NCI-H2029 treated with DMSO at 0.1 percent for 48 hours (cell line): ENCODE data around the gene ANXA6.

Experiments used
- DNase-seq: peaks from one replicate; lab custom pipeline; 2025; lab: John Stamatoyannopoulos, UW

ANXA6 gene

GRCh38 chr5:151100681-151101080 lies 56.9 kb downstream of the ANXA6 start:
- no peak for DNase-seq

GRCh38 chr5:151098768-151099121 lies 58.8 kb downstream of the ANXA6 start:
- no peak for DNase-seq

- no peak for DNase-seq
Observed at GRCh38 chr5:151097820-151098767, 59.5 kb downstream of the ANXA6 start.

- DNase-seq: no peak
Observed at GRCh38 chr5:151097061-151097460, 60.5 kb downstream of the ANXA6 start.

- no peak for DNase-seq
Observed at GRCh38 chr5:151096001-151096373, 61.6 kb downstream of the ANXA6 start.

GRCh38 chr5:151095341-151096000 lies 62.1 kb downstream of the ANXA6 start:
- no peak for DNase-seq

- no peak for DNase-seq
Observed at GRCh38 chr5:151094852-151095245, 62.7 kb downstream of the ANXA6 start.

GRCh38 chr5:151094030-151094851 lies 63.3 kb downstream of the ANXA6 start:
- DNase-seq: no peak

GRCh38 chr5:151093476-151093889 lies 64.1 kb downstream of the ANXA6 start:
- no peak for DNase-seq

- no peak for DNase-seq
Observed at GRCh38 chr5:151092762-151093161, 64.8 kb downstream of the ANXA6 start.

GRCh38 chr5:151089726-151090125 lies 67.9 kb downstream of the ANXA6 start:
- no peak for DNase-seq

- DNase-seq: no peak
Observed at GRCh38 chr5:151088986-151089385, 68.6 kb downstream of the ANXA6 start.

GRCh38 chr5:151087486-151087885 lies 70.1 kb downstream of the ANXA6 start:
- no peak for DNase-seq

- no peak for DNase-seq
Observed at GRCh38 chr5:151086905-151087360, 70.6 kb downstream of the ANXA6 start.

- no peak for DNase-seq
Observed at GRCh38 chr5:151086192-151086869, 71.2 kb downstream of the ANXA6 start.

GRCh38 chr5:151085517-151086041 lies 72.0 kb downstream of the ANXA6 start:
- DNase-seq: no peak

GRCh38 chr5:151084363-151084762 lies 73.2 kb downstream of the ANXA6 start:
- DNase-seq: no peak

- DNase-seq: no peak
Observed at GRCh38 chr5:151083081-151083676, 74.4 kb downstream of the ANXA6 start.

- DNase-seq: no peak
Observed at GRCh38 chr5:151082282-151082902, 75.2 kb downstream of the ANXA6 start.

GRCh38 chr5:151081431-151082281 lies 75.9 kb downstream of the ANXA6 start:
- DNase-seq: no peak
